Tibial artery (tissue), 4 donors: ENCODE results near the gene ST8SIA5.

Source experiments
- DNase-seq, 2 donors: peaks; one replicate each; pipeline ENCODE4 v3.0.0-alpha.2; 2019
- H3K27ac ChIP-seq, 2 donors: fragments of 200-600 bp; sonication (generic) in 1 of 2; 1 replicate in 1 of 2; 2 replicates in 1 of 2; pipeline ENCODE4 v1.5.1; 2018 to 2019; ENCODE audit warnings: mild to moderate bottlenecking in 1 of 2
- H3K27me3 ChIP-seq, 2 donors: fragments of 200-600 bp; sonication (generic) in 1 of 2; one replicate each; pipeline versions ENCODE4 v1.5.1 to v1.6.0; 2016 to 2019
- H3K36me3 ChIP-seq, 3 donors: fragments of 200-600 bp; sonication (generic) in 2 of 3; one replicate each; pipeline ENCODE4 v1.5.1; 2016 to 2019; ENCODE audit warnings: mild to moderate bottlenecking in 2 of 3
- H3K4me1 ChIP-seq, 4 donors: fragments of 200-600 bp; sonication (generic) in 2 of 4; 1 replicate in 3 of 4; 2 replicates in 1 of 4; pipeline ENCODE4 v1.5.1; 2016 to 2019
- H3K4me3 ChIP-seq, 2 donors: fragments of 200-600 bp; sonication (generic) in 1 of 2; 1 replicate in 1 of 2; 2 replicates in 1 of 2; pipeline ENCODE4 v1.5.1; 2018 to 2019; ENCODE audit warnings: mild to moderate bottlenecking in 2 of 2
- H3K9me3 ChIP-seq, 3 donors: fragments of 200-600 bp; sonication (generic) in 1 of 3; one replicate each; pipeline ENCODE4 v1.5.1; 2016 to 2019
- intact Hi-C: fragments of 100-400 bp; cut with DNase I; formaldehyde crosslinking; loops from one replicate; pipeline ENCODE4 v1.15.0; 2023; ENCODE audit warnings: low total_unique reads
- TF ChIP-seq, protein P1 (sequence below), 2 experiments: fragments of 200-600 bp in 1 of 2; fragments of 450-650 bp in 1 of 2; IDR thresholded peaks; one replicate each; pipeline ENCODE4 v1.5.1; 2017 to 2019; ENCODE audit warnings: antibody characterized with exemption in 2 of 2, mild to moderate bottlenecking in 1 of 2, moderate library complexity in 1 of 2

The ST8SIA5 gene

DNA sequence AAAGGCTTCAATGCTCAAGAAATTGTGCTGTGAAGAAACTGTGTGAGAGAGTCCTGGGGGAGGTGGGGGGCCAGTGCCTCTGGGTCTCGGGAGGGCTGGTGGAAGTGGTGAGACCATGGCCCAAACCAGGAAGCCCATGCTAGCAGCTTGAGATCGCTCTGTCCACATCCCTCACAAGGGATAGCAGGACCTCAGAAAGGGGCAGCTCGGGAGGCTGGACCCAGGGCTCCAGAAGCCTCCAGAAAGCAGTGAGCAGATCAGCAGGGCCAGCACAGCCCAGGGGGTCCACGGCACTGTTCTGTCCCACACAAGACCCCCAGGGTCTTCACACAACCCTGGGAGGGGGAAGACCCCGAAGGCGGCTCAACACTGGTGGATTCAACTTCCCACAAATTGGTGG is 24.1 kb downstream of the ST8SIA5 start:
- TF ChIP-seq, protein P1, sequence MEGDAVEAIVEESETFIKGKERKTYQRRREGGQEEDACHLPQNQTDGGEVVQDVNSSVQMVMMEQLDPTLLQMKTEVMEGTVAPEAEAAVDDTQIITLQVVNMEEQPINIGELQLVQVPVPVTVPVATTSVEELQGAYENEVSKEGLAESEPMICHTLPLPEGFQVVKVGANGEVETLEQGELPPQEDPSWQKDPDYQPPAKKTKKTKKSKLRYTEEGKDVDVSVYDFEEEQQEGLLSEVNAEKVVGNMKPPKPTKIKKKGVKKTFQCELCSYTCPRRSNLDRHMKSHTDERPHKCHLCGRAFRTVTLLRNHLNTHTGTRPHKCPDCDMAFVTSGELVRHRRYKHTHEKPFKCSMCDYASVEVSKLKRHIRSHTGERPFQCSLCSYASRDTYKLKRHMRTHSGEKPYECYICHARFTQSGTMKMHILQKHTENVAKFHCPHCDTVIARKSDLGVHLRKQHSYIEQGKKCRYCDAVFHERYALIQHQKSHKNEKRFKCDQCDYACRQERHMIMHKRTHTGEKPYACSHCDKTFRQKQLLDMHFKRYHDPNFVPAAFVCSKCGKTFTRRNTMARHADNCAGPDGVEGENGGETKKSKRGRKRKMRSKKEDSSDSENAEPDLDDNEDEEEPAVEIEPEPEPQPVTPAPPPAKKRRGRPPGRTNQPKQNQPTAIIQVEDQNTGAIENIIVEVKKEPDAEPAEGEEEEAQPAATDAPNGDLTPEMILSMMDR (IDR thresholded peaks at IDR 0.05), result no peak
- DNase-seq, result no peak
- Histone ChIP-seq H3K4me1 (no peaks in the 10 kb centered on the region), H3K4me3 (no peak overlapping the region), H3K27ac (no peak overlapping the region), H3K9me3 (peaks cover 0 to 21% (median 9%) of the 10 kb centered on the region in 3 donors), H3K36me3 (no peaks in the 10 kb centered on the region), H3K27me3 (peaks cover 0 to 4% of the 10 kb centered on the region in 2 donors)
- intact Hi-C loops, result no loop called here

DNA sequence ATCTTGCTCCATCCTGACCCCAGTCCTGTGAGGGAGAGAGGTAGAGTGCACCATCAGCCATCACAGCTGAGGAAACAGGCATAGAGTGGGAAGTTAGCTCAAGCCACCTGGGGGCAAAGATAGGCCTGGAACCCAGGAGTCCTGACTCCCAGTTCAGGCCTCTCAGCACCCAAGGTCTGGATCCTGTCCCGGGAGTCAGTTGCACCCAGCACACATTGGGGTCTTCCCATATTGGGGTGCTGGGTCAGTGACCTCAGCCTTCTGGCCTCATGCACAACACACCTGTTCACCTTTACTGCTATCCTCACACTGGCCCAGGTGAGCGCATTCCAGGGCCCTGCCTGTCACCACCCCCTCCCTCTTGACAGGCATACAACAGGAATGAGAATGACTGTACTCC is 24.7 kb downstream of the ST8SIA5 start:
- no peak overlapping the region for H3K27ac ChIP-seq
- no peak for DNase-seq
- H3K36me3 ChIP-seq, result no peaks in the 10 kb centered on the region
- intact Hi-C loops, result no loop called here
- H3K4me1 ChIP-seq, result no peaks in the 10 kb centered on the region
- TF ChIP-seq, protein P1 (IDR thresholded peaks at IDR 0.05), result no peak
- H3K9me3 ChIP-seq, result peaks cover 0 to 21% (median 9%) of the 10 kb centered on the region in 3 donors
- H3K4me3 ChIP-seq, result no peak overlapping the region
- H3K27me3 ChIP-seq, result peaks cover 0 to 4% of the 10 kb centered on the region in 2 donors

DNA sequence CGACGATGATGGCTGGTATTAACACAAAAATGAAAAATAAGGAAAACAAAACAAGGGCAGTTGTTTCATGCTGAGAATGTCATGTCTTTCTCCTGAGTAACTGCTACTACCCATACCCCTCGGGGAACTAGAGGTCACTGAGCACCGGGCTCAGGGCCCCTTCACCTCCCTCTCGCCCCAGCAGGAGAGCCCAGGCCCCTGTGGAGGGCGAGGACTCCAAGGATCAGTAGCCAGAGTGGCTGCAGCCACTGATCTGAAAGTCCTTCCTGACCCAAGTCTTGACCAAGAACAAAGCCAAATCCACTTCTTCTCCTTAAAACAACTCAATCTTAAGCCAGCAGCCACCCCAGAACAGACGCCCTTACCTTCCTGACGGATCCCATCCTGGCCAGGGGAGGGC is 25.5 kb downstream of the ST8SIA5 start:
- TF ChIP-seq, protein P1 (IDR thresholded peaks at IDR 0.05), result no peak
- no peak overlapping the region for H3K4me3 ChIP-seq
- H3K9me3 ChIP-seq, result peaks cover 0 to 21% (median 9%) of the 10 kb centered on the region in 3 donors
- no peak for DNase-seq
- H3K27me3 ChIP-seq, result no peaks in the 10 kb centered on the region
- intact Hi-C loops, result no loop called here
- H3K27ac ChIP-seq, result no peak overlapping the region
- no peaks in the 10 kb centered on the region for H3K36me3 ChIP-seq
- no peaks in the 10 kb centered on the region for H3K4me1 ChIP-seq

DNA sequence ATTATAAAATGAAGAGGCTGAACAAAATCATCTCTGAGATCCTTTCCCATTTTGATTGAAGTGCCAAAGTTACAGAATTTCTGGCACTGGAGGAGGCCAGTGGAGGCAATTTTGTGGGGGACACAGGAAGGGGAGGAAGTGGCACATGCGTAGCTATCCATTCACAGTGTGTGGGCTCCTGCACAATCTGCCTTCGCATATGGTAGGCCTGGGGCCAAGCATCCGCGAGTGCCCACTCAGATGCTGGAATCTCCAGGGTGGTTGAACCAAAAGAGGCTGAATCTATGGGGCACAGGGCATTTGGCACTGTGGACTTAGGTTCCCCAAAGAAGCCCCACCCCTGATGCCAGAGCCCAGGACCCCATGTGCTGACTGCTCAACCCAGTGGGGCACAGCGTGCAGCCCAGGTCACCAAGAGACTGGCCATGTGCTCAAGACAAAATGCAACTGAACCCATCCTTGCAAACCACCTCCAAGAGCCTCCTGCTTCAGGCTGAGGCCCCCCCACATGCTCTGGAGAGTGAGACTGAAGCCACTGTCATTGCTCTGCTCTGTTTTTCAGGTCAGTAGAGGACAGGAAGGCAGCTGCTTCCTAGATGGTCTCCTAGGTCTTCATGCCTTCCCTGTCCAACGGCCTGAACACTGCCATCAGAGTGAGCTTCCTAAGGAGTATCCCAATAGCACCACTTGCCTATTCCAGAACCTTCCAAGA is 28.5 kb downstream of the ST8SIA5 start:
- no peak overlapping the region for H3K4me3 ChIP-seq
- H3K27me3 ChIP-seq, result no peaks in the 10 kb centered on the region
- TF ChIP-seq, protein P1 (IDR thresholded peaks at IDR 0.05), result no peak

DNA sequence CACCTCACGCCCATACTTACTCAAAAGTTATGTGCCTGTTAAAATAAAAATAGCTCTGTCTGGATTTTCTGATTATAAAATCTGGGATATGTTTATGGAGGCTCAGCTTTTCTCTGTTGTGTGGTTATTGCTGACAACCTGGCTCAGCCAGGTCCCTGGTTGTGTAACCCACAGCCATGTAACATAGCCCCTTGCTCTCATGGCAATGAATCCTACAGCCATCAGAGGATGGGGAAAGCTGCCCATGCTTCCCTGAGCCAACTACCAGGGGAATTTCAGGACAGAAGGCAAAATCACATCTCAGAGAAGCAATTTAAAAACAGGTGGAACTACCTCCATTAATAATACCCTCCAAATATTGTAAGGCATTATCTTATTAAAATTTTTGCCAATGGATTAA is 29.7 kb downstream of the ST8SIA5 start:
- Histone ChIP-seq H3K27ac (no peak overlapping the region), H3K9me3 (peaks cover 0 to 21% (median 9%) of the 10 kb centered on the region in 3 donors), H3K4me1 (no peaks in the 10 kb centered on the region), H3K27me3 (no peaks in the 10 kb centered on the region), H3K36me3 (no peaks in the 10 kb centered on the region), H3K4me3 (no peak overlapping the region)
- TF ChIP-seq, protein P1 (IDR thresholded peaks at IDR 0.05), result no peak
- intact Hi-C loops, result no loop called here
- DNase-seq, result no peak

More for the DNA sequence above, 28.5 kb downstream of the ST8SIA5 start:
- Histone ChIP-seq H3K4me1 (no peaks in the 10 kb centered on the region), H3K9me3 (peaks cover 0 to 21% (median 9%) of the 10 kb centered on the region in 3 donors), H3K36me3 (no peaks in the 10 kb centered on the region), H3K27ac (no peak overlapping the region)
- intact Hi-C loops, result no loop called here
- DNase-seq, result no peak
